AG04450 (cell line): ENCODE results near the gene ADIRF. TPM values are rescaled to one million over a fixed set of nuclear protein-coding genes. Genes with fewer than 3 reads are reported as not detected.

ENCODE experiments used
- CTCF ChIA-PET: fragments of 300-600, 350-600 bp; formaldehyde crosslinking; extraction: SDS; loops from one replicate; lab custom pipeline; 2022; ENCODE audit warnings: antibody characterized with exemption, inconsistent platforms; lab: Charles Lee
- POLR2A ChIA-PET: fragments of 350-600 bp; formaldehyde crosslinking; extraction: SDS; loops from one replicate; lab custom pipeline; 2021; ENCODE audit warnings: antibody characterized with exemption, inconsistent platforms; lab: Yijun Ruan, JAX
- DNase-seq: peaks from one replicate; pipeline ENCODE4 v3.0.0-alpha.2; 2011; ENCODE audit warnings: low read depth, low spot score
- H3K27ac ChIP-seq: one replicate; pipeline ENCODE4 v1.5.1; 2012; ENCODE audit warnings: low read depth, low read length, control low read depth
- H3K27me3 ChIP-seq: one replicate; pipeline ENCODE4 v1.6.0; 2012; ENCODE audit warnings: low read length; ENCODE audit not compliant: control insufficient read depth, insufficient read depth
- H3K4me3 ChIP-seq: 2 replicates; pipeline ENCODE4 v1.5.1; 2011; ENCODE audit warnings: mild to moderate bottlenecking, low read depth, low read length, control low read depth
- H3K9me3 ChIP-seq: 2 replicates; pipeline ENCODE4 v1.5.1; 2012; ENCODE audit warnings: low read length; ENCODE audit not compliant: control insufficient read depth, insufficient read depth
- polyA plus RNA-seq: library from polyadenylated mRNA; depleted of rRNA; stranded (reverse); fragments of >200 nt; gene quantifications from 2 replicates; pipeline ENCODE4 v1.2.3, GENCODE V29; 2011
- TF ChIP-seq, protein P1 (sequence below): IDR thresholded peaks from 2 replicates; pipeline ENCODE4 v1.5.1; 2011; ENCODE audit warnings: low read depth, low read length, control low read depth, inconsistent platforms

ADIRF gene
- polyA plus RNA-seq, 1 experiment: 3.9 TPM

DNA sequence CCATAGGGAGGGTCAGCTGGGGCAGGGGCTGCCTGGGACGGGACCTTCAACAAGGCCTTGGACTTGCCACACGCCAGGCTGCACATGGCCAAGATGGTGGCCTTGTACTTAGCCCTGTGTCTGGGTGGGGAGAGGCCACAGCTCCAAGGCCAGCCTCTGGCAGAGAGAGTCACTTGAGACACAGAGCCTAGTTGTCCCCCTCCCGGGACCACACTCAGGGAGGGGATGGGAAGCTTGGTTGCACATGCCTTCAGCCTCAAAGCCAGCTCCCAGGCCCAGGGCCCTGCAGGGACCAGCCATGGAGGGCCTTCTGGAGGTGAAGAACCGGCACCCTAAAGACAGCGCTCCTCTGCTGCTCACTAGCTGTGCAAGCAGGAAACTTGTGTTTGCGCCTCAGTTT is 27.6 kb upstream of the ADIRF start:
- H3K27me3 ChIP-seq: peaks cover 3% of the 10 kb centered on the region
- ChIA-PET POLR2A (no interaction called here), CTCF (interaction anchor here (1.0 to 3.2 kb wide), 2 partner anchors 25 to 247 kb away, joined by 3 to 17 read pairs; no protein-coding TSS in a partner anchor)
- H3K4me3 ChIP-seq: no peak overlapping the region
- no peak for DNase-seq
- H3K9me3 ChIP-seq: peaks cover 7% of the 10 kb centered on the region; the same call in 1 of the 2 replicates
- TF ChIP-seq, protein P1, sequence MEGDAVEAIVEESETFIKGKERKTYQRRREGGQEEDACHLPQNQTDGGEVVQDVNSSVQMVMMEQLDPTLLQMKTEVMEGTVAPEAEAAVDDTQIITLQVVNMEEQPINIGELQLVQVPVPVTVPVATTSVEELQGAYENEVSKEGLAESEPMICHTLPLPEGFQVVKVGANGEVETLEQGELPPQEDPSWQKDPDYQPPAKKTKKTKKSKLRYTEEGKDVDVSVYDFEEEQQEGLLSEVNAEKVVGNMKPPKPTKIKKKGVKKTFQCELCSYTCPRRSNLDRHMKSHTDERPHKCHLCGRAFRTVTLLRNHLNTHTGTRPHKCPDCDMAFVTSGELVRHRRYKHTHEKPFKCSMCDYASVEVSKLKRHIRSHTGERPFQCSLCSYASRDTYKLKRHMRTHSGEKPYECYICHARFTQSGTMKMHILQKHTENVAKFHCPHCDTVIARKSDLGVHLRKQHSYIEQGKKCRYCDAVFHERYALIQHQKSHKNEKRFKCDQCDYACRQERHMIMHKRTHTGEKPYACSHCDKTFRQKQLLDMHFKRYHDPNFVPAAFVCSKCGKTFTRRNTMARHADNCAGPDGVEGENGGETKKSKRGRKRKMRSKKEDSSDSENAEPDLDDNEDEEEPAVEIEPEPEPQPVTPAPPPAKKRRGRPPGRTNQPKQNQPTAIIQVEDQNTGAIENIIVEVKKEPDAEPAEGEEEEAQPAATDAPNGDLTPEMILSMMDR: no peak
- no peak overlapping the region for H3K27ac ChIP-seq

GRCh38 chr10:86941426-86941825 is 26.9 kb upstream of the ADIRF start:
- TF ChIP-seq, protein P1: no peak
- ChIA-PET CTCF (interaction anchor here (1.0 to 3.2 kb wide), 3 partner anchors 25 to 253 kb away, joined by 3 to 17 read pairs (median 3); no protein-coding TSS in a partner anchor), POLR2A (no interaction called here)
- no peak for DNase-seq
- no peak overlapping the region for H3K27ac ChIP-seq
- H3K4me3 ChIP-seq: no peak overlapping the region
- peaks cover 6% of the 10 kb centered on the region for H3K27me3 ChIP-seq
- peaks cover 7% of the 10 kb centered on the region; the same call in 1 of the 2 replicates for H3K9me3 ChIP-seq

DNA sequence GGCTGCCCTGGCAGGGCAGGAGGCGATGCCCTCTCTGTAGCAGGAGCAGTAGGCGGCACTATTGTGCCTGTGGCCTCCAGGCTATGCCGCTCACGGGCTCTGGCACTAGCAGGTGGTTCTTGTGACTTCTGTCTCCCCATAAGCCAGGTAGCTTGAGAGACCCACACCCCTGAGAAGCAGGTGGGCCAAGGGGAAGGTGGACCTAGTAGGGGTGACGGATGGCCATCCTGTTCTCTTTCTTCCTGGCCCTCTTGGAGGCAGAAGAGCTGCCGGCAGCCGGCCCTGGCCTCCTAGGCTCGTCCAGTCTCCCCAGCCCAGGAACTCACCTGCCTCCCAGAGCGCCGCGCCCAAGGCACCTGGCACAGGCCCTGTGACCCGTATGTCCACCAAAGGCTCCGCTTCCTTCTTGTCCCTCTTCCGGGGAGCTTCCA is 26.3 kb upstream of the ADIRF start:
- ChIA-PET POLR2A (interaction anchor here (0.6 kb wide), 1 partner anchor 18 kb away, joined by 6 read pairs; no protein-coding TSS in a partner anchor), CTCF (interaction anchor here (0.7 to 2.3 kb wide), 4 partner anchors 19 to 253 kb away, joined by 3 to 15 read pairs (median 4); partner anchors contain the start of gene ADIRF)
- no peak for DNase-seq
- Histone ChIP-seq H3K27me3 (peaks cover 9% of the 10 kb centered on the region), H3K27ac (no peak overlapping the region), H3K9me3 (peaks cover 7% of the 10 kb centered on the region; the same call in 1 of the 2 replicates), H3K4me3 (no peak overlapping the region)
- TF ChIP-seq, protein P1: no peak

GRCh38 chr10:86942441-86943315 is 25.6 kb upstream of the ADIRF start:
- H3K27ac ChIP-seq: no peak overlapping the region
- TF ChIP-seq, protein P1: no peak
- ChIA-PET CTCF (interaction anchor here (0.5 to 2.3 kb wide), 7 partner anchors 18 to 254 kb away, joined by 3 to 15 read pairs (median 4); partner anchors contain the start of gene ADIRF), POLR2A (interaction anchor here (0.6 kb wide), 1 partner anchor 17 kb away, joined by 6 read pairs; no protein-coding TSS in a partner anchor)
- H3K27me3 ChIP-seq: peaks cover 12% of the 10 kb centered on the region
- H3K4me3 ChIP-seq: no peak overlapping the region
- peaks cover 7% of the 10 kb centered on the region; the same call in 1 of the 2 replicates for H3K9me3 ChIP-seq
- DNase-seq: no peak
